K562 (cell line): ENCODE measurements around the gene DNAJC11. TPM values are rescaled to one million over a fixed set of nuclear protein-coding genes. Genes with fewer than 3 reads are reported as not detected.
"Not testable (repeated sequence)": the region's sequence is repeated elsewhere in the genome, so short reads cannot be mapped to it uniquely, and the experiment has no call there.

Experiments
- ATAC-seq: fragments of 200-7000 bp; cut with Tn5 transposase; 3 replicates; pipeline ENCODE4 v1.9.1; 2020; ENCODE audit warnings: moderate library complexity
- BruUV-seq: library from RNA; stranded (reverse); fragments of 400-500 nt; replicated peaks from 2 replicates; lab custom pipeline; 2021; lab: Mats Ljungman, UMichigan
- CTCF ChIA-PET: fragments of 300-600 bp; formaldehyde crosslinking; extraction: SDS; loops from one replicate; lab custom pipeline; 2021; ENCODE audit warnings: low intra/inter-chr PET ratio; lab: Yijun Ruan, JAX
- POLR2A ChIA-PET: fragments of 300-600, 350-650 bp; sonication (Branson Sonifier 250); formaldehyde crosslinking; extraction: SDS; loops from one replicate; lab custom pipeline; 2021; ENCODE audit warnings: antibody characterized with exemption, inconsistent platforms; lab: Yijun Ruan, JAX
- DNase-seq, 4 experiments: peaks; one replicate each; pipeline versions ENCODE4 v3.0.0 to v3.0.0-alpha.2; 2011 to 2018; ENCODE audit warnings: low spot score in 3 of 4, mixed read lengths in 3 of 4; ENCODE audit errors: extremely low read depth in 1 of 4
- FAIRE-seq: peaks from 2 replicates; lab custom pipeline; 2011; peaks lifted over from hg19 to GRCh38; lab: Jason Lieb, UNC
- H2AFZ ChIP-seq: 2 replicates; pipeline ENCODE4 v1.6.0; 2011; ENCODE audit warnings: low read depth, low read length, control low read depth, inconsistent platforms
- H3K27ac ChIP-seq: fragments of 200-600 bp; 3 replicates; pipeline ENCODE4 v1.8.0; 2011; ENCODE audit warnings: low read depth, mild to moderate bottlenecking, control low read depth, inconsistent platforms, low read length, moderate library complexity, mixed read lengths; ENCODE audit errors: extremely low read depth
- H3K27me3 ChIP-seq, 2 experiments: fragments of 300-600 bp in 1 of 2; 2 replicates in 1 of 2; 3 replicates in 1 of 2; pipeline versions ENCODE4 v1.6.0 to v1.8.0; 2011; ENCODE audit warnings: inconsistent platforms in 2 of 2, low read length in 2 of 2, mild to moderate bottlenecking in 1 of 2, mixed read lengths in 1 of 2, moderate library complexity in 1 of 2; ENCODE audit not compliant: control insufficient read depth in 2 of 2, insufficient read depth in 2 of 2
- H3K36me3 ChIP-seq: fragments of 300-600 bp; 3 replicates; pipeline ENCODE4 v1.8.0; 2011; ENCODE audit warnings: mild to moderate bottlenecking, low read length, inconsistent platforms; ENCODE audit not compliant: control insufficient read depth, insufficient read depth
- H3K4me1 ChIP-seq, 2 experiments: fragments of 200-600 bp in 1 of 2; replicated peaks in 1 of 2; 2 replicates in 1 of 2; 3 replicates in 1 of 2; pipeline versions ENCODE4 v1.5.1 to v1.8.0; 2011; ENCODE audit warnings: inconsistent platforms in 2 of 2, low read length in 2 of 2, mild to moderate bottlenecking in 1 of 2, mixed read lengths in 1 of 2, moderate library complexity in 1 of 2; ENCODE audit not compliant: control insufficient read depth in 2 of 2, insufficient read depth in 2 of 2
- H3K4me2 ChIP-seq: 2 replicates; pipeline ENCODE4 v1.6.1; 2011; ENCODE audit warnings: low read length, control low read depth, inconsistent platforms, mixed read lengths; ENCODE audit not compliant: insufficient read depth
- H3K4me3 ChIP-seq: fragments of 200-600 bp; sonication (generic), shearing (Covaris generic); 2 replicates; pipeline ENCODE4 v1.5.1; 2016; ENCODE audit warnings: control low read depth, inconsistent platforms
- H3K79me2 ChIP-seq: fragments of 200-600 bp; 3 replicates; pipeline ENCODE4 v1.8.0; 2011; ENCODE audit warnings: low read length, inconsistent platforms; ENCODE audit not compliant: control insufficient read depth, insufficient read depth
- H3K9ac ChIP-seq, 2 experiments: 2 replicates each; pipeline versions ENCODE4 v1.6.0 to v1.6.1; 2011; ENCODE audit warnings: low read depth in 2 of 2, low read length in 2 of 2, control low read depth in 1 of 2, inconsistent platforms in 1 of 2, mild to moderate bottlenecking in 1 of 2, mixed read lengths in 1 of 2; ENCODE audit not compliant: insufficient read depth in 1 of 2
- H3K9me1 ChIP-seq: one replicate; pipeline ENCODE4 v1.6.0; 2011; ENCODE audit warnings: inconsistent platforms, mild to moderate bottlenecking, low read length, moderate library complexity; ENCODE audit not compliant: control insufficient read depth, insufficient read depth
- H3K9me3 ChIP-seq: replicated peaks from 2 replicates; pipeline ENCODE4 v1.5.1; 2011; ENCODE audit warnings: low read depth, low read length, inconsistent platforms; ENCODE audit not compliant: control insufficient read depth, insufficient read depth
- H4K20me1 ChIP-seq: replicated peaks from 2 replicates; pipeline ENCODE4 v1.6.1; 2011; ENCODE audit warnings: low read length, inconsistent platforms, mixed read lengths; ENCODE audit not compliant: control insufficient read depth, insufficient read depth
- CBX3 ChIP-seq, 2 experiments: IDR thresholded peaks; 1 replicate in 1 of 2; 2 replicates in 1 of 2; pipeline ENCODE4 v1.6.1; 2012; ENCODE audit warnings: inconsistent platforms in 2 of 2, low read length in 2 of 2, borderline replicate concordance in 1 of 2, control low read depth in 1 of 2
- EGR1 ChIP-seq: fragments of 450-650 bp; conservative IDR thresholded peaks from 2 replicates; pipeline ENCODE4 v1.6.1; 2017; ENCODE audit warnings: mild to moderate bottlenecking
- EZH2 ChIP-seq: IDR thresholded peaks from 2 replicates; pipeline ENCODE4 v1.6.1; 2012; ENCODE audit warnings: low read depth, mild to moderate bottlenecking, inconsistent platforms, low read length, borderline replicate concordance
- HNRNPLL ChIP-seq: fragments of 200-400 bp; formaldehyde crosslinking; IDR thresholded peaks from 2 replicates; pipeline ENCODE4 v1.6.1; 2017; ENCODE audit warnings: low read length, low read depth, mild to moderate bottlenecking; ENCODE audit not compliant: poor library complexity, severe bottlenecking
- KDM4B ChIP-seq, 2 experiments: fragments of 450-650 bp in 1 of 2; sonication (generic) in 1 of 2; IDR thresholded peaks; 2 replicates each; pipeline ENCODE4 v1.6.1; 2016 to 2017; ENCODE audit warnings: borderline replicate concordance in 2 of 2, antibody characterized with exemption in 1 of 2, low read depth in 1 of 2, mild to moderate bottlenecking in 1 of 2
- LARP7 ChIP-seq: fragments of 450-650 bp; IDR thresholded peaks from 2 replicates; pipeline ENCODE4 v1.6.1; 2016
- MXI1 ChIP-seq: IDR thresholded peaks from 2 replicates; pipeline ENCODE4 v1.6.1; 2011; ENCODE audit warnings: low read depth, mild to moderate bottlenecking, improper control_type of control experiment, low read length
- OTX1 ChIP-seq: fragments of 450-650 bp; formaldehyde crosslinking; IDR thresholded peaks from 2 replicates; pipeline ENCODE4 v1.4.0; 2022; ENCODE audit warnings: mild to moderate bottlenecking
- POLR2AphosphoS5 ChIP-seq: IDR thresholded peaks from 2 replicates; pipeline ENCODE4 v1.6.1; 2011; ENCODE audit warnings: mild to moderate bottlenecking, low read depth, low read length, moderate library complexity; ENCODE audit not compliant: control insufficient read depth, insufficient read depth
- POLR2G ChIP-seq: fragments of 200-400 bp; formaldehyde crosslinking; IDR thresholded peaks from 2 replicates; pipeline ENCODE4 v1.6.1; 2017; ENCODE audit warnings: low read depth, mild to moderate bottlenecking, antibody characterized with exemption, low read length, moderate library complexity
- SIN3B ChIP-seq: fragments of 450-650 bp; IDR thresholded peaks from 2 replicates; pipeline ENCODE4 v1.6.1; 2017; ENCODE audit warnings: low read depth, mild to moderate bottlenecking, moderate library complexity
- ZBTB33 ChIP-seq: sonication (generic); formaldehyde crosslinking; IDR thresholded peaks from 2 replicates; pipeline ENCODE4 v1.8.1; 2023; ENCODE audit warnings: mild to moderate bottlenecking, missing genetic modification reagents
- WGBS: fragments of 100-300 bp; shearing (Covaris generic); methylation state at CpG from one replicate; pipeline ENCODE4 v1.1.6; 2016; ENCODE audit warnings: low coverage, mixed read lengths; ENCODE audit not compliant: insufficient coverage; ENCODE audit errors: missing lambda C conversion rate; 5-methylcytosine and 5-hydroxymethylcytosine counted together
- in situ Hi-C: fragments of 300-500 bp; cut with MboI; formaldehyde crosslinking; loops from 4 replicates; pipeline ENCODE4 v1.15.0; 2018; ENCODE audit warnings: inconsistent platforms, mixed read lengths
- intact Hi-C: fragments of 100-400 bp; cut with micrococcal nuclease; formaldehyde crosslinking; loops from 2 replicates; pipeline ENCODE4 v1.14.2; 2022
- polyA plus RNA-seq, 8 experiments: library from polyadenylated mRNA; depleted of rRNA in 4 of 8; stranded (reverse) in 5 of 8; unstranded in 3 of 8; fragments of >200 nt; fragmentation: Nextera tagmentation in 2 of 8; fragmentation: Illumina TruSeq in 1 of 8; extraction: Ambion mirVana in 2 of 8; extraction: Trizol in 1 of 8; gene quantifications; 2 replicates each; pipeline versions ENCODE4 v1.2.1 to v1.2.3, GENCODE V29; 2011 to 2014; ENCODE audit warnings: inconsistent platforms in 1 of 8, missing spikeins in 1 of 8
- total RNA-seq, 7 experiments: library from RNA; depleted of rRNA in 6 of 7; stranded (reverse); fragments of >200 nt in 6 of 7; fragmentation: Illumina TruSeq in 2 of 7; extraction: Trizol in 2 of 7; gene quantifications; 2 replicates each; pipeline versions ENCODE4 v1.2.1 to v1.2.3, GENCODE V29; 2011 to 2021; ENCODE audit warnings: low replicate concordance in 1 of 7

The DNAJC11 gene
- total and polyA plus RNA-seq, 9 of the 15 experiments (the other 6 are each of a cell fraction or from before 2014, with no cell fraction given), result 14.1 to 123 (median 76.6) TPM

DNA sequence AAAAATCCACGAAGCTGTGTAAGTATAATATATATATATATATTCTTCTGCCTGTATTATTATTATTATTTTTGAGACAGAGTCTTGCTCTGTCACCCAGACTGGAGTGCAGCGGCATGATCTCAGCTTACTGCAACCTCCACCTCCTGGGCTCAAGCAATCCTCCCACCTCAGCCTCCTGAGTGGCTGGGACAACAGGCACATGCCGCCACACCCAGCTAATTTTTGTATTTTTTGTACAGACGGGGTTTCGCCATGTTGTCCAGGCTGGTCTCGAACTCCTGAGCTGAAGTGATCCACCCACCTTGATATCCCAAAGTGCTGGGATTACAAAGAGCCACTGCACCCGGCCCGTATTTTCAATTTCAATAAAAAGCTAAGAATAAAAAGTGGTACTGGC is 101.6 kb downstream of the DNAJC11 start:
- DNase-seq, H3K9me3 ChIP-seq, CTCF ChIA-PET, in situ Hi-C loops, FAIRE-seq, BruUV-seq, ATAC-seq, H3K27me3 ChIP-seq, H2AFZ ChIP-seq: not testable (repeated sequence)
- peaks cover 38 to 68% of the 10 kb centered on the region in 2 experiments for H3K4me1 ChIP-seq
- peaks cover 74% of the 10 kb centered on the region for H3K79me2 ChIP-seq
- H4K20me1 ChIP-seq, result peaks cover 50% of the 10 kb centered on the region
- intact Hi-C loops, result loop anchor here (2.0 kb wide), 1 partner anchor 19 kb away; no protein-coding TSS in a partner anchor
- peak overlapping the region; percentile 93 to 100 for H3K9ac ChIP-seq
- H3K4me2 ChIP-seq, result peak overlapping the region; percentile 99
- 22% methylated on average over 8 of the region's 8 CpGs for WGBS
- H3K36me3 ChIP-seq, result peaks cover 56% of the 10 kb centered on the region
- POLR2A ChIA-PET, result interaction anchor here (0.6 to 10.7 kb wide), 17 partner anchors 7 to 1213 kb away, joined by 3 to 221 read pairs (median 4); partner anchors contain the start of genes PHF13 and ZBTB48
- peak overlapping the region; percentile 99 for H3K27ac ChIP-seq
- H3K4me3 ChIP-seq, result peak overlapping the region; percentile 89
- H3K9me1 ChIP-seq, result peaks cover 23% of the 10 kb centered on the region

DNA sequence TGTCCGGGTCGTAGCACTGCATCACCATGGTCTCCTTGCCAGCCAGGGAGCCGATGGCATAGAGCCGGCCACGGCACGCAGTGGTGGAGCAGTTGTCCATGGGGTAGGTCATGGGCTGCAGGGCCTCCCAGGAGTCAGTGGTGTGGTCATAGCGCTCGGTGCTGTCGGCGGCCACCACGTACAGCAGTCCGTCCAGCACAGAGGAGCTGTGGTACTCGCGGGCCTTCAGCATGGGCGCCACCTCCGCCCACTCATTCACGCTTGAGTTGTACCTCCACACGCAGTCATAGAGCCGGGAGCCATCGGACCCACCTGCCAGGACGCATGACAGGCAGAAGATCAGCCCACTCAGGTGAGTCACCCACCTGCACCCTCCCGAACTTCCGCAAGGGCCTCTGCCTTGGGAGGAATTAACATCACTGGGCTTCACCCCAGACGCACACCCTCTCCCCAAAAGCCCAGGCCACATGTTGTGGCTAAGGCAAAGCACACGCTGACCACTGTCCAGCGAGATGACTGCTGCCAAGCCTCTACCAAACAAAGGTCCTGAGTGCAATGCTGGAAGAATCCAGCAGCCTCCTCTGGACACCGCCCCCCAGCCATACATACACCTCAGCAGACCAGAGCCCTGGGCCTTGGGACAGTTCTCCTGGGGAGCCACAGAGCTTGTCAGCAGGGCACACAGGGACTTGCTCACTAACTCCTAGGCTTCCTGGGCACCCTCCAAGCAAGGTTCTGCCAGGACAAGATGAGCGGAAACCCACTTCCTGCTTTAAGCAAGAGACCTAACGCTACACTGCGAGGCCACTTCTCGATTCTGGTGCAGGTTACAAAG is 102.3 kb downstream of the DNAJC11 start:
- Histone ChIP-seq H3K9me3 (no peaks in the 10 kb centered on the region), H3K4me1 (peaks cover 35 to 64% of the 10 kb centered on the region in 2 experiments), H3K27ac (peak overlapping the region; percentile 63; the same call in 2 of the 3 replicates), H3K4me2 (peak overlapping the region; percentile 72), H3K9me1 (peaks cover 23% of the 10 kb centered on the region), H3K27me3 (no peaks in the 10 kb centered on the region), H2AFZ (no peak overlapping the region), H3K9ac (peak overlapping the region; percentile 79 to 93), H3K36me3 (peaks cover 62% of the 10 kb centered on the region), H3K4me3 (peak overlapping the region; percentile 28; the same call in 1 of the 2 replicates), H3K79me2 (peaks cover 74% of the 10 kb centered on the region), H4K20me1 (peaks cover 50% of the 10 kb centered on the region)
- POLR2A ChIA-PET, result interaction anchor here (0.5 to 10.7 kb wide), 12 partner anchors 7 to 1213 kb away, joined by 3 to 221 read pairs (median 4); partner anchors contain the start of gene ZBTB48
- CTCF ChIA-PET, result no interaction called here
- no TSS peak for BruUV-seq
- ATAC-seq (no peak), DNase-seq (no peak), FAIRE-seq (no peak)
- in situ Hi-C loops (no loop called here), intact Hi-C loops (no loop called here)
- 82% methylated on average over 26 of the region's 31 CpGs for WGBS
- TF ChIP-seq OTX1 (CRISPR knock-in tag) (no peak), LARP7 (no peak), POLR2AphosphoS5 (0 out of 2 replicates have a peak, but pooled peaks have one; percentile 17), SIN3B (no peak), KDM4B (IDR thresholded peaks at IDR 0.05; ENCODE audit: borderline replicate concordance in 2 of 2, low read depth in 1 of 2) (no peak), ZBTB33 (CRISPR knock-in tag) (peak; percentile 92), EGR1 (peak; percentile 77), POLR2G (peak; percentile 53), HNRNPLL (no peak), EZH2 (no peak), CBX3 (IDR thresholded peaks at IDR 0.05; ENCODE audit: borderline replicate concordance in 1 of 2, low read length in 2 of 2) (no peak), MXI1 (no peak)
